ENCODE data around the gene NLRP8. TPM values are rescaled to one million over a fixed set of nuclear protein-coding genes. Genes with fewer than 3 reads are reported as not detected.

Gene NLRP8
- total and polyA plus RNA-seq, 9 of the 15 experiments (the other 6 are each of a cell fraction or from before 2014, with no cell fraction given), result not detected

- 0% methylated on average over 6 of the region's 7 CpGs for WGBS (ENCODE audit: insufficient coverage, low coverage, missing lambda C conversion rate)
- CTCF ChIA-PET (ENCODE audit: low intra/inter-chr PET ratio), result no interaction called here
- H3K36me3 ChIP-seq (ENCODE audit: control insufficient read depth, insufficient read depth, low read length), result no peaks in the 10 kb centered on the region
- H3K4me3 ChIP-seq, result no peak overlapping the region
- POLR2A ChIA-PET, result interaction anchor here (0.9 kb wide), 1 partner anchor 98 kb away, joined by 4 read pairs; no protein-coding TSS in a partner anchor
- no peaks in the 10 kb centered on the region for H3K9me1 ChIP-seq (ENCODE audit: control insufficient read depth, insufficient read depth, low read length)
- no peaks in the 10 kb centered on the region for H3K79me2 ChIP-seq (ENCODE audit: control insufficient read depth, insufficient read depth, low read length)
- H3K27ac ChIP-seq (ENCODE audit: extremely low read depth, low read depth, low read length), result no peak overlapping the region
- ATAC-seq (no peak), DNase-seq (ENCODE audit: extremely low read depth in 1 of 4, low spot score in 3 of 4) (no peak), FAIRE-seq (no peak)
- no peak for TF ChIP-seq ZNF280A (IDR thresholded peaks at IDR 0.05; ENCODE audit: low read depth, partially characterized antibody)
- no peak for TF ChIP-seq ZNF780A (CRISPR knock-in tag; IDR thresholded peaks at IDR 0.05)
- no peak for TF ChIP-seq ARID4B (CRISPR knock-in tag; IDR thresholded peaks at IDR 0.05)
- no peak for TF ChIP-seq SIX5 (IDR thresholded peaks at IDR 0.05; ENCODE audit: borderline replicate concordance in 1 of 2, insufficient read depth in 1 of 2, low read depth in 1 of 2, low read length in 2 of 2)
- in situ Hi-C loops (cut with MboI), result no loop called here
- H3K9me3 ChIP-seq (replicated peaks; ENCODE audit: control insufficient read depth, insufficient read depth, low read depth, low read length), result no peaks in the 10 kb centered on the region
- intact Hi-C loops (cut with micrococcal nuclease), result no loop called here
- BruUV-seq (replicated peaks), result no TSS peak
- H2AFZ ChIP-seq (ENCODE audit: low read depth, low read length), result no peak overlapping the region
- H3K4me1 ChIP-seq (replicated peaks in 1 of 2; ENCODE audit: control insufficient read depth in 2 of 2, insufficient read depth in 2 of 2, low read length in 2 of 2), result no peaks in the 10 kb centered on the region
- H3K9ac ChIP-seq (ENCODE audit: insufficient read depth in 1 of 2, low read depth in 2 of 2, low read length in 2 of 2), result no peak overlapping the region
- H3K27me3 ChIP-seq (ENCODE audit: control insufficient read depth in 2 of 2, insufficient read depth in 2 of 2, low read length in 2 of 2), result no peaks in the 10 kb centered on the region
- no peak overlapping the region for H3K4me2 ChIP-seq (ENCODE audit: insufficient read depth, low read length)
- no peaks in the 10 kb centered on the region for H4K20me1 ChIP-seq (replicated peaks; ENCODE audit: control insufficient read depth, insufficient read depth, low read length)
These were observed 40.3 kb upstream of the NLRP8 start for GRCh38 chr19:55907286-55907685.

Data from K562 (cell line).